ENCODE data around the gene FAM227A. TPM values are rescaled to one million over a fixed set of nuclear protein-coding genes. Genes with fewer than 3 reads are reported as not detected.

FAM227A gene
- total RNA-seq, 4 donors from 2014 or later = 0.07 to 1.2 (median 0.60) TPM

DNA sequence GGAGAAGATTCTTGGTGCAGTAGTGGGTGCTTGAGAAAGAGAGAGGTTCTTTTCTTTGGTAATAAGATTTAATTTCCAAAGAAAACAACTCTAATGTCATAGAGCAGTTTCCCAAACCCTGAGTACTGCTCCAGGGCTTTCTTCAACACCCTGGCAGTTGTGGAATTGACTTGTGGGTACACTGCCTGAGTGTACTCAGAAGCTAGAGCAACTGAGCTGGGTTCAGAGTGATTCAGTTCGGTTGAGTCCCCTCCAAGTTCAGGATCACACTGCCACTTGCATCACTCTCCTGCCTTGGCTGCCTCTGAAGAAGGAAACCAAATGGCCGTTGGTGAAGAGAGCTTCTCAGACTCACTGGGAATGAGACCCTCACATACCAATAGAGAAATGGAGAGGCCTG, 91.5 kb downstream of the FAM227A start:
- no peak overlapping the region for H3K27ac ChIP-seq
- TF ChIP-seq, protein P1, sequence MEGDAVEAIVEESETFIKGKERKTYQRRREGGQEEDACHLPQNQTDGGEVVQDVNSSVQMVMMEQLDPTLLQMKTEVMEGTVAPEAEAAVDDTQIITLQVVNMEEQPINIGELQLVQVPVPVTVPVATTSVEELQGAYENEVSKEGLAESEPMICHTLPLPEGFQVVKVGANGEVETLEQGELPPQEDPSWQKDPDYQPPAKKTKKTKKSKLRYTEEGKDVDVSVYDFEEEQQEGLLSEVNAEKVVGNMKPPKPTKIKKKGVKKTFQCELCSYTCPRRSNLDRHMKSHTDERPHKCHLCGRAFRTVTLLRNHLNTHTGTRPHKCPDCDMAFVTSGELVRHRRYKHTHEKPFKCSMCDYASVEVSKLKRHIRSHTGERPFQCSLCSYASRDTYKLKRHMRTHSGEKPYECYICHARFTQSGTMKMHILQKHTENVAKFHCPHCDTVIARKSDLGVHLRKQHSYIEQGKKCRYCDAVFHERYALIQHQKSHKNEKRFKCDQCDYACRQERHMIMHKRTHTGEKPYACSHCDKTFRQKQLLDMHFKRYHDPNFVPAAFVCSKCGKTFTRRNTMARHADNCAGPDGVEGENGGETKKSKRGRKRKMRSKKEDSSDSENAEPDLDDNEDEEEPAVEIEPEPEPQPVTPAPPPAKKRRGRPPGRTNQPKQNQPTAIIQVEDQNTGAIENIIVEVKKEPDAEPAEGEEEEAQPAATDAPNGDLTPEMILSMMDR (IDR thresholded peaks at IDR 0.05) = no peak
- TF ChIP-seq POLR2A (IDR thresholded peaks at IDR 0.05) (no peak), POLR2AphosphoS5 (IDR thresholded peaks at IDR 0.05) (no peak), EP300 (IDR thresholded peaks at IDR 0.05) (no peak)
- ATAC-seq = no peak
- peaks cover 0 to 10% (median 0%) of the 10 kb centered on the region in 3 donors for H3K4me1 ChIP-seq
- no peaks in the 10 kb centered on the region for H3K36me3 ChIP-seq
- H3K4me3 ChIP-seq = no peak overlapping the region
- 82 to 100% methylated on average over 1 to 2 of the region's 2 CpGs for WGBS, 2 donors (ENCODE audit: low coverage in 1 of 2)
- H3K9me3 ChIP-seq = no peaks in the 10 kb centered on the region
- H3K27me3 ChIP-seq = no peaks in the 10 kb centered on the region

DNA sequence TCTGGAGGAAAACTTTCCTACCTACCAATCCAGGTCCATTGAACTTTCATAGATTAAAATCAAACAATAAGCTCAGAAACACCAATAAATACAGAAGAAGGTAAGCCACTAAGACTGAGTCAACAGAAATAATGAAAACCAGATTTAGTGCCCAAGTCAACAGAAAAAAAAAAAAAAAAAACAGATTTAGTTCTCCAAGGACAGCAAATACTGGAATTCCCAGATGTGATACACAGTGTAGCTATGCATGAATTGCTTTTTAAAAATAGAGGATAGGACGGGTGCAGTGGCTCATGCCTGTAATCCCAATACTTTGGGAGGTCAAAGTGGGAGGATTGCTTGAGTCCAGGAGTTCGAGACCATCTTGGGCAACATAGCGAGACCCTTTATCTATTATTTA, 101.9 kb downstream of the FAM227A start:
- no peak for TF ChIP-seq POLR2A (IDR thresholded peaks at IDR 0.05)
- TF ChIP-seq POLR2AphosphoS5 (IDR thresholded peaks at IDR 0.05) = no peak
- no peak for TF ChIP-seq EP300 (IDR thresholded peaks at IDR 0.05)
- TF ChIP-seq, protein P1 (IDR thresholded peaks at IDR 0.05) = no peak

DNA sequence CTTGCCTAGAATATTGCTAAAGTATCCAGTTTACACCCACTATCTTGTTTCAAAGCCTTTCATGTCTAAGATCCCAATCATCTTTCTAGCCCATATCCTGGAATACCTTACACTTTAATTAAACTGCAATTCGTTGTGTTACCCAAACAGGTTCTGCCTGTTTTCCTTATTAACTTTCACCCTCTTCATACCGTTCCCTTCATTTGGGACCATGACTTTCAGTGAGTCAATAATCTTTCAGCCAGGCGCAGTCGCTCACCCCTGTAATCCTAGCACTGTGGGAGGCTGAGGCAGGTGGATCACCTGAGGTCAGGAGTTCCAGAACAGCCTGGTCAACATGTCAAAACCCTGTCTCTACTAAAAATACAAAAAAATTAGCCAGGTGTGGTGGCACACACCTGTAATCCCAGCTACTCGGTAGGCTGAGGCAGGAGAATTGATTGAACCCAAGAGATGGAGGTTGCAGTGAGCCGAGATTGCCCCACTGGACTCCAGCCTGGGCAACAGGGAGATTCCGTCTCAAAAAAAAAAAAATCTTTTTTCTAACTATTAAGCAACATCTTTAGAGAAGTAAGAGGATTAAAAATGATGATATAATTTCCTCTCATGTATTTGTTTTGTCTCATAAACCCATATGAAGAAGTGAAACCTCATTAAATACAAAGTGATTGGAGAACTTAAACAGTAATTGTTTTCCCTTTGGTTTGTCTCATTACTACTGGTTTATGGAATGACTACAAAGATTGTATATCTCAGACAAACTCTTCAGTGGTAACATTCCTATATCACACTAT, 106.9 kb downstream of the FAM227A start:
- Histone ChIP-seq H3K36me3 (no peaks in the 10 kb centered on the region), H3K27me3 (no peaks in the 10 kb centered on the region), H3K27ac (no peak overlapping the region), H3K9me3 (no peaks in the 10 kb centered on the region), H3K4me3 (no peak overlapping the region), H3K4me1 (no peaks in the 10 kb centered on the region)
- 87 to 97% methylated on average over 3 to 6 of the region's 7 CpGs for WGBS, 2 donors (ENCODE audit: low coverage in 1 of 2)
- no peak for TF ChIP-seq POLR2A (IDR thresholded peaks at IDR 0.05)
- TF ChIP-seq, protein P1 (IDR thresholded peaks at IDR 0.05) = no peak
- TF ChIP-seq POLR2AphosphoS5 (IDR thresholded peaks at IDR 0.05) = no peak
- no peak for TF ChIP-seq EP300 (IDR thresholded peaks at IDR 0.05)
- no peak for ATAC-seq

More for the DNA sequence above, 101.9 kb downstream of the FAM227A start:
- Histone ChIP-seq H3K4me3 (no peak overlapping the region), H3K27ac (no peak overlapping the region), H3K4me1 (no peaks in the 10 kb centered on the region), H3K36me3 (no peaks in the 10 kb centered on the region), H3K27me3 (no peaks in the 10 kb centered on the region), H3K9me3 (no peaks in the 10 kb centered on the region)
- ATAC-seq = no peak
- 90 to 92% methylated on average over 3 of the region's 3 CpGs for WGBS, 2 donors (ENCODE audit: low coverage in 1 of 2)

DNA sequence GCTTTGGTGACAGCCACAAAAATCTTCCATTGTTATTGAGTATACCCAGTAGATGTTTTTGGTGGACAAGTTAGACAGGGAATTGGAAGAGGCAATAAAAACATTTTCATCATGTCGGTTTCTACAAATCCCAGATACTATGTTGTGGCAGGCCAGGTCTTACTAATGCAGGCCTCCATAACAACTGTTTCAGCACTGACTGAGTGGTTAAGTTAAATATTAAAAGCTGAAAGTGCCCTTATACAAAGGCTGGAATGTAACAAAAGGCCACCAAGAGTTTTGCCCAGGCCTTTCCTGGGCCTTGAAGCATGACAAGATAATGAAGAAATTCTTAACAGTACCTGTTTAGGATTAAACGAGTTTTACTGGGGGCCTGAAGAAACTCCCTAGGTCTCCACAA, 115.5 kb downstream of the FAM227A start:
- no peaks in the 10 kb centered on the region for H3K4me1 ChIP-seq
- no peak for ATAC-seq
- WGBS, 2 donors (ENCODE audit: low coverage in 1 of 2) = 67 to 79% methylated on average over 1 to 2 of the region's 2 CpGs
- H3K27ac ChIP-seq = no peak overlapping the region
- no peaks in the 10 kb centered on the region for H3K9me3 ChIP-seq
- TF ChIP-seq POLR2A (IDR thresholded peaks at IDR 0.05) (no peak), POLR2AphosphoS5 (IDR thresholded peaks at IDR 0.05) (no peak), EP300 (IDR thresholded peaks at IDR 0.05) (no peak)
- TF ChIP-seq, protein P1 (IDR thresholded peaks at IDR 0.05) = no peak
- no peaks in the 10 kb centered on the region for H3K27me3 ChIP-seq
- no peak overlapping the region for H3K4me3 ChIP-seq
- H3K36me3 ChIP-seq = no peaks in the 10 kb centered on the region
